Upper lobe of left lung (tissue), 4 donors: ENCODE results near the gene FAM20A.

Experiments
- CTCF ChIP-seq, 6 experiments: fragments of 450-650 bp in 4 of 6; fragments of 200-600 bp in 2 of 6; sonication (generic) in 2 of 6; IDR thresholded peaks; one replicate each; pipeline ENCODE4 v1.5.1; 2016 to 2019; ENCODE audit warnings: antibody characterized with exemption in 6 of 6
- EP300 ChIP-seq, 4 donors: sonication (generic); formaldehyde crosslinking; IDR thresholded peaks; one replicate each; pipeline ENCODE4 v1.5.1; 2017; ENCODE audit warnings: antibody characterized with exemption in 4 of 4, control low read depth in 2 of 4
- POLR2A ChIP-seq, 4 donors: fragments of 450-650 bp; IDR thresholded peaks; one replicate each; pipeline ENCODE4 v1.5.1; 2016 to 2017; ENCODE audit warnings: antibody characterized with exemption in 4 of 4, mild to moderate bottlenecking in 2 of 4
- POLR2AphosphoS5 ChIP-seq, 2 donors: sonication (generic); formaldehyde crosslinking; IDR thresholded peaks; one replicate each; pipeline ENCODE4 v1.5.1; 2017; ENCODE audit warnings: antibody characterized with exemption in 2 of 2

- TF ChIP-seq CTCF (IDR thresholded peaks at IDR 0.05): no peak
- no peak for TF ChIP-seq POLR2A (IDR thresholded peaks at IDR 0.05)
- TF ChIP-seq EP300 (IDR thresholded peaks at IDR 0.05): no peak
- TF ChIP-seq POLR2AphosphoS5 (IDR thresholded peaks at IDR 0.05): no peak
These were observed 84.4 kb downstream of the FAM20A start for GRCh38 chr17:68516732-68517131.
